Tibial artery (tissue), 4 donors: ENCODE measurements around the gene BEAN1.

Experiments
- DNase-seq, 2 donors: peaks; one replicate each; pipeline ENCODE4 v3.0.0-alpha.2; 2019
- H3K27ac ChIP-seq, 2 donors: fragments of 200-600 bp; sonication (generic) in 1 of 2; 1 replicate in 1 of 2; 2 replicates in 1 of 2; pipeline ENCODE4 v1.5.1; 2018 to 2019; ENCODE audit warnings: mild to moderate bottlenecking in 1 of 2
- H3K27me3 ChIP-seq, 2 donors: fragments of 200-600 bp; sonication (generic) in 1 of 2; one replicate each; pipeline versions ENCODE4 v1.5.1 to v1.6.0; 2016 to 2019
- H3K36me3 ChIP-seq, 3 donors: fragments of 200-600 bp; sonication (generic) in 2 of 3; one replicate each; pipeline ENCODE4 v1.5.1; 2016 to 2019; ENCODE audit warnings: mild to moderate bottlenecking in 2 of 3
- H3K4me1 ChIP-seq, 4 donors: fragments of 200-600 bp; sonication (generic) in 2 of 4; 1 replicate in 3 of 4; 2 replicates in 1 of 4; pipeline ENCODE4 v1.5.1; 2016 to 2019
- H3K4me3 ChIP-seq, 2 donors: fragments of 200-600 bp; sonication (generic) in 1 of 2; 1 replicate in 1 of 2; 2 replicates in 1 of 2; pipeline ENCODE4 v1.5.1; 2018 to 2019; ENCODE audit warnings: mild to moderate bottlenecking in 2 of 2
- H3K9me3 ChIP-seq, 3 donors: fragments of 200-600 bp; sonication (generic) in 1 of 3; one replicate each; pipeline ENCODE4 v1.5.1; 2016 to 2019
- intact Hi-C: fragments of 100-400 bp; cut with DNase I; formaldehyde crosslinking; loops from one replicate; pipeline ENCODE4 v1.15.0; 2023; ENCODE audit warnings: low total_unique reads
- TF ChIP-seq, protein P1 (sequence below), 2 experiments: fragments of 200-600 bp in 1 of 2; fragments of 450-650 bp in 1 of 2; IDR thresholded peaks; one replicate each; pipeline ENCODE4 v1.5.1; 2017 to 2019; ENCODE audit warnings: antibody characterized with exemption in 2 of 2, mild to moderate bottlenecking in 1 of 2, moderate library complexity in 1 of 2

Gene BEAN1

DNA sequence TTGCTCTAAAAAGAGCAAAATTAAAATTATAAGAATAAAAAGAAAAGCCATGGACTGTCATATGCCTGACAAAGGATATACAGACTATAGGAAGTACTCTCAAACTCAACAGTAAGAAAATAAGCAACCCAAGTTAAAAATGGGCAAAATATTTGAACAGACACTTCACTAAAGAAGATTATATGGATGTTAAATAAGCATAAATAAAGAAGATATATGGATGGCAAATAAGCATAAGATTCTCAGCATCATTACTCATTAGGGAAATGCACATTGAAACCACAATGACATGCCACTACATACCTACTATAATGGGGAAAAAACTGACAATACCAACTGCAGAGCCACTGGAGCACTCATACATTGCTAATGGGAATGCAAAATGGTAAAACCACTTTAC lies 14.9 kb upstream of the BEAN1 start:
- Histone ChIP-seq H3K9me3 (no peaks in the 10 kb centered on the region), H3K27ac (no peak overlapping the region), H3K4me1 (peaks cover 0 to 7% (median 0%) of the 10 kb centered on the region in 4 donors), H3K36me3 (no peaks in the 10 kb centered on the region), H3K4me3 (no peak overlapping the region), H3K27me3 (peaks cover 0 to 11% of the 10 kb centered on the region in 2 donors)
- TF ChIP-seq, protein P1, sequence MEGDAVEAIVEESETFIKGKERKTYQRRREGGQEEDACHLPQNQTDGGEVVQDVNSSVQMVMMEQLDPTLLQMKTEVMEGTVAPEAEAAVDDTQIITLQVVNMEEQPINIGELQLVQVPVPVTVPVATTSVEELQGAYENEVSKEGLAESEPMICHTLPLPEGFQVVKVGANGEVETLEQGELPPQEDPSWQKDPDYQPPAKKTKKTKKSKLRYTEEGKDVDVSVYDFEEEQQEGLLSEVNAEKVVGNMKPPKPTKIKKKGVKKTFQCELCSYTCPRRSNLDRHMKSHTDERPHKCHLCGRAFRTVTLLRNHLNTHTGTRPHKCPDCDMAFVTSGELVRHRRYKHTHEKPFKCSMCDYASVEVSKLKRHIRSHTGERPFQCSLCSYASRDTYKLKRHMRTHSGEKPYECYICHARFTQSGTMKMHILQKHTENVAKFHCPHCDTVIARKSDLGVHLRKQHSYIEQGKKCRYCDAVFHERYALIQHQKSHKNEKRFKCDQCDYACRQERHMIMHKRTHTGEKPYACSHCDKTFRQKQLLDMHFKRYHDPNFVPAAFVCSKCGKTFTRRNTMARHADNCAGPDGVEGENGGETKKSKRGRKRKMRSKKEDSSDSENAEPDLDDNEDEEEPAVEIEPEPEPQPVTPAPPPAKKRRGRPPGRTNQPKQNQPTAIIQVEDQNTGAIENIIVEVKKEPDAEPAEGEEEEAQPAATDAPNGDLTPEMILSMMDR (IDR thresholded peaks at IDR 0.05) = no peak
- intact Hi-C loops = no loop called here
- DNase-seq = no peak

DNA sequence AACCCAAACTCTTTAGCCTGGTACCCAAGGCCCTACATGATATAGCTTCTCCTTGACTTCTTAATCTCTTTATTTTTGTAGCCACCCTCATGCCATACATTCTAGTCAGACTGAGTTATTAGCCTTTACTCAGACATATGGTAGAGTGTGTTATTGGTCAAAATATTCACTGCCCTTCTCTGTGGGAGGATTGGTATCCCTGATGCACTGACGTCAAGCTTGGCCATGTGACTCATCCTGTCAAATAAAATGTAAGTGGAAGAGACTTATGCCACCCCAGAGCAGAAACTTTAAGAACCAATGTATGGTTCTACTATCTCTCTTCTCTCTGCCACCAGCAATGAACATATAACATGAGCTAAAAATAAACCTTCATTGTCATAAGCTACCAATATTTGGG lies 12.2 kb upstream of the BEAN1 start:
- intact Hi-C loops = no loop called here
- H3K27me3 ChIP-seq = peaks cover 0 to 20% of the 10 kb centered on the region in 2 donors
- no peaks in the 10 kb centered on the region for H3K4me1 ChIP-seq
- H3K4me3 ChIP-seq = no peak overlapping the region
- H3K36me3 ChIP-seq = no peaks in the 10 kb centered on the region
- H3K27ac ChIP-seq = no peak overlapping the region
- DNase-seq = no peak
- H3K9me3 ChIP-seq = no peaks in the 10 kb centered on the region
- TF ChIP-seq, protein P1 (IDR thresholded peaks at IDR 0.05) = no peak

DNA sequence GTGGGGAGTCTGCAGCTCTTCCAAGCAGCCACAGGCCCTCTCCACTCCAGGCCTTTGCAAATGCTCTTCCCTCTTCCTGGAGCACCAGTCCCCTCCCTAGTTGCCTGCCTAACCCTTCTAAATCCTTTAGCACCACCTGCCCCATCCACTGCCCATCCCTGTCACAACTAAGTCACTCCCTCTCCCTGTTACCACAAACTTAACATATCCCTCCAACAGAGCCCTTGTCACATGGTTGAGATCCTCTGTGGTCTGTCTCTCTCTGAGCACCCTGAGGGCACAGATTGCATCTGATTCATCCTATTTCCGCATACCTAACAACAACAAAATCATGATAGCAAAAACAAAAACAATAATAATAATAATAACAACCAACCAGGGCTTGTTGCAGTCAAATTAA lies 11.0 kb upstream of the BEAN1 start:
- H3K27ac ChIP-seq = no peak overlapping the region
- peaks cover 0 to 15% of the 10 kb centered on the region in 2 donors for H3K27me3 ChIP-seq
- no peak for DNase-seq
- no peak overlapping the region for H3K4me3 ChIP-seq
- TF ChIP-seq, protein P1 (IDR thresholded peaks at IDR 0.05) = no peak
- no peaks in the 10 kb centered on the region for H3K4me1 ChIP-seq
- H3K36me3 ChIP-seq = no peaks in the 10 kb centered on the region
- H3K9me3 ChIP-seq = no peaks in the 10 kb centered on the region
- intact Hi-C loops = no loop called here

DNA sequence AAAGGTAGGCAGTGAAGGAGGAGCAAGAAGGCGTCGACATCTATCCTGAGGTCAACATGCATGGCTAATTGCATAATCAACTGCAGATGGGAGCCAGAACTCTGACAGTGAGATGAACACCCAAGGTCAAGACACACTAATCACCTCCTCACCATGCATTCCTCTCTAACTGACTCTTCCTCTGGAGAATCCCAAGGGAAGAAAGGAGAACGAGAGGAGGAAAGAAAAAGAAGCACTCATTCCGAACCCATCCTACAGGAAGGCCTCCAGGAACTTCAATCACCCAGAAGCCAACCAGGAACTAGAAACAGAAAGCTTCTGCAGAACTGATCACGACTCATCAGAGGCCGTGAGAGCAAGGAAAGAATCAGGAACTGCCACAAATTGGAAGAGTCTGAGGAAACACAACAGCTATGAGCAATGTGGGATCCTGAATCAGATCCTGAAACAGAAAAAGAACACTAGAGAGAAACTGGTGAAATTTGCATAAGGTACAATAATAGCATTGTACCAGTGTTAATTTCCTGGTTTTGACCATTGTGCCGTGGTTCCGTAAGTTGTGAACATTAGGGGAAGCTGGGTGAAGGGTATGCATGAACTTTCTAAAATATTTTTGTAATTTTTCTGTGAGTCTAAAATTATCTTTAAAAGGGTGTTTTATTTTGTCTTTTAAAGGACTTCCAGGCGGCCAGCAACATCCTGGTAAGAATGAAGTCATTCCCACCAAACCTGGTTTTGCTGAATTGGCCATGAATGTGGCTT lies 10.0 kb upstream of the BEAN1 start:
- Histone ChIP-seq H3K27ac (no peak overlapping the region), H3K36me3 (no peaks in the 10 kb centered on the region), H3K27me3 (peaks cover 0 to 20% of the 10 kb centered on the region in 2 donors), H3K4me1 (no peaks in the 10 kb centered on the region), H3K9me3 (no peaks in the 10 kb centered on the region), H3K4me3 (no peak overlapping the region)
- no peak for DNase-seq
- TF ChIP-seq, protein P1 (IDR thresholded peaks at IDR 0.05) = no peak
- intact Hi-C loops = no loop called here

DNA sequence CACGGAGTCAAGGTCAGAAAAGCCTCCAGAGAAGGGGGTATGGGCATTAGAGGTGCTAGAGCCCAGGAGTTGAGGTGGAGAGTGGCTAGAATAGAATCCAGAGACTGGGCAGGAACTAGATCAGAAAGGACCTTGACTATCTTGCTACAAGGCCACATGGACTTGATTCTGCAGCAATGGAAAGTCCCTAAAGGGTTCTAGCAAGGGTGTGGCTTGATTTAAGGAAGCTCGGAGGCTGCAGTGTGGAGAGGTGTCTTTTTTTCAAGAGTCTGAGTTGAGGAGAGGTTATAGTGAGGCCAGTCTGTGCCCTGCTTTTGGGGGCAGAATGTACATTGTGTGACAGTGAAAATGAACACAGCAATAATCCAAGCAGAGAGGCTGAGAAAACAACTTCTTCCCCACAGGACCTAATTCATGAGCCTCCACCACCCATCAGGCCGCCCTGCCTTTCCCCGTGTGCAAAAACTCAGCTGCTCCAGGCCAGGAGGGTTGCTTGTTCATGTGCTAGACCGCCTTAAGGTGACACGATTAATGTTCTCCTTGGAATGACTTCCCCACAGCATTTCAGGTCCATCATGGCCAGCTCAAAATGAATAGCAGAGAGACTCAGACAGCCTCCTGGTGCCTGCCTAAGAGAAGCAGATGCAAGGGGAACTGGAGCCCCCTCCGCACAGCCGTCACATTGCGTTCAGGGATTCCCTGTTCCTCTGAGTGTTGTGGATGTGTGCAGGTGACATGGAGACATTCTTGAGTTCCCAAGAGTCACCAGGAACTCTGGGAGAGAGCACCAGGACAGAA lies 8.7 kb upstream of the BEAN1 start:
- TF ChIP-seq, protein P1 (IDR thresholded peaks at IDR 0.05) = no peak
- intact Hi-C loops = no loop called here
- H3K9me3 ChIP-seq = no peaks in the 10 kb centered on the region

More for the DNA sequence above, 8.7 kb upstream of the BEAN1 start:
- DNase-seq = no peak
- Histone ChIP-seq H3K36me3 (no peaks in the 10 kb centered on the region), H3K4me1 (no peaks in the 10 kb centered on the region), H3K27ac (no peak overlapping the region), H3K27me3 (peaks cover 0 to 20% of the 10 kb centered on the region in 2 donors), H3K4me3 (no peak overlapping the region)
